ENCODE data around the gene HTR2B. TPM values are rescaled to one million over a fixed set of nuclear protein-coding genes. Genes with fewer than 3 reads are reported as not detected.

HTR2B gene
- total and polyA plus RNA-seq, 2 of the 13 experiments (the other 11 are each of a cell fraction or from before 2014, with no cell fraction given) = 0.08 TPM; not detected in 1

DNA sequence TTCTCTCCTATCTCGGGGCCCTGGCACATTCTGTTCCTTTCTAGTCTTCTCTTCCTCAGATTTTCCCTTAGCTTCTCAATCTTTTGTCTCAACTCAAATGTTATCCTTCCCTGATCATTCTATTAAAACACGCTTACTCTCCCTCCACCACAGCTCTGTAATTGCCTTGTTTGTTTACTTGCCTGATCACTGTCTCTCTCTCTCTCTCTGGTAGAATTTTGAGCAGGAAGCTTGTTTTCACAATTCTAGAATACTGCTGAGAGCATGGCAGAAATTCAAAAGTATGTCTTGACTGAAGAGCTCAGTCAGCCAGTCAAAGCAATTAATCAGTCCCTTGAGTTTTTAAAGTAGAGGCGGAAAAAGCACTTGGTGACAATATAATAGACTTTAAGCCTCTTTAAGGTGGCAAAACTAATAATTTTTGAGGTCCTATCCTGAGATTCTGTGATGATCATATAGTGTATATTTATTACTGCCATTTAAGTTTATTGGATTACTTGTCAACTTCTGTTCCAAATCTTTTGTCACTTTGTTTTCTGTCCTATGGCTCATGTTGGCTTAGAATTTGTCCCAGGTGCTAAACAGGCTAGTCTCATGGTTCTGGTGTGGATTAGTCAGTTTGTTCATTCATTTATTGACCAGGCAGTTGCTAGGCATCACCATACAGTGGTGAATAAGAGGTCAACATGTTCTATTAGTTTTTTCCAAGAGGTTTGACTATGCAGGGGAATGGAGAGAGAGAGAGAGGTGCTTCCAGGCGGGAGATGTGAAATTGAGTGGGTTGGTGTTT is 65.9 kb downstream of the HTR2B start:
- intact Hi-C loops (cut with micrococcal nuclease; ENCODE audit: unreplicated experiment) = loop anchor here (5.0 to 10.0 kb wide), 2 partner anchors 133 to 194 kb away; partner anchors contain the start of gene ITM2C
- 79% methylated on average over 4 of the region's 4 CpGs for WGBS (ENCODE audit: low lambda C conversion rate)
- peak overlapping the region; percentile 85 for H3K4me2 ChIP-seq (ENCODE audit: low read depth, low read length)
- DNase-seq (ENCODE audit: low spot score) (no peak), ATAC-seq (no peak), FAIRE-seq (no peak)
- BruUV-seq (replicated peaks) = no TSS peak
- no peaks in the 10 kb centered on the region; a peak in 1 of 5 replicates for H3K27me3 ChIP-seq (ENCODE audit: control insufficient read depth in 1 of 2, insufficient read depth in 2 of 2, low read length in 2 of 2)
- POLR2A ChIA-PET = interaction anchor here (0.8 to 1.2 kb wide), 2 partner anchors 8 to 9 kb away, joined by 3 to 4 read pairs; no protein-coding TSS in a partner anchor
- peaks cover 52% of the 10 kb centered on the region for H3K79me2 ChIP-seq (ENCODE audit: insufficient read depth, low read length)
- in situ Hi-C loops (cut with HindIII; ENCODE audit: extremely low pct_ligation_motif_present, low pct_unique_long_range_greater_than_20kb) = no loop called here
- H3K27ac ChIP-seq (ENCODE audit: extremely low read length, insufficient read depth, low read length) = peak overlapping the region; percentile 8
- peak overlapping the region; percentile 83 to 99 (median 96); a peak in 4 of 6 replicates for H3K4me3 ChIP-seq (replicated peaks in 1 of 3; ENCODE audit: insufficient read depth in 1 of 3, low read depth in 2 of 3, low read length in 3 of 3)
- H3K9ac ChIP-seq (ENCODE audit: insufficient read depth, low read depth, low read length) = peak overlapping the region; percentile 98
- H3K9me3 ChIP-seq (ENCODE audit: low read length) = no peaks in the 10 kb centered on the region
- TF ChIP-seq SAP130 (CRISPR knock-in tag; IDR thresholded peaks at IDR 0.05; ENCODE audit: low read depth) (peak; percentile 44), FOXA3 (CRISPR knock-in tag; IDR thresholded peaks at IDR 0.05) (peak; percentile 22; the same call in 1 of the 2 replicates), ZNF335 (CRISPR knock-in tag; IDR thresholded peaks at IDR 0.05) (peak; percentile 72; the same call in 1 of the 2 replicates), FOXP1 (IDR thresholded peaks at IDR 0.05) (no peak), FOXP1 (CRISPR knock-in tag; IDR thresholded peaks at IDR 0.05) (peak; percentile 25; the same call in 1 of the 2 replicates), RFX5 (IDR thresholded peaks at IDR 0.05; ENCODE audit: low read depth, low read length) (peak; percentile 62; the same call in 1 of the 2 replicates), THAP11 (CRISPR knock-in tag; IDR thresholded peaks at IDR 0.05) (no peak)
- H3K36me3 ChIP-seq (replicated peaks in 1 of 2; ENCODE audit: control insufficient read depth in 1 of 2, insufficient read depth in 2 of 2, low read length in 2 of 2) = peaks cover 9 to 33% of the 10 kb centered on the region in 2 experiments
- H2AFZ ChIP-seq (ENCODE audit: low read length) = no peak overlapping the region
- CTCF ChIA-PET (ENCODE audit: low intra/inter-chr PET ratio, low total read pairs) = no interaction called here
- peaks cover 19% of the 10 kb centered on the region; the same call in 1 of the 2 replicates for H4K20me1 ChIP-seq (ENCODE audit: insufficient read depth, low read length)
- peaks cover 38% of the 10 kb centered on the region for H3K4me1 ChIP-seq (ENCODE audit: insufficient read depth, low read length)

Small RNAs within 50 kb of the gene (small RNA-seq; reads per million reads assigned to genes)
- gene RNU1-93P (ENCODE audit: insufficient read depth in 2 of 3, insufficient read length in 3 of 3, low read depth in 2 of 3, low replicate concordance in 1 of 3) = 0 reads per million in 3 experiments

Other genes starting within 250 kb of the HTR2B start
- gene GPR55, start 199.8 kb downstream of the HTR2B start, total RNA-seq (2016; rRNA removed; fragmentation: Illumina TruSeq; extraction: Trizol) = not detected in 2 replicates
- not detected in 2 replicates for gene GPR55, start 199.8 kb downstream of the HTR2B start, polyA plus RNA-seq (2011; rRNA removed)
- gene SPATA3, start 128.9 kb downstream of the HTR2B start, total RNA-seq (2016; rRNA removed; fragmentation: Illumina TruSeq; extraction: Trizol) = not detected in 2 replicates
- gene SPATA3, start 128.9 kb downstream of the HTR2B start, polyA plus RNA-seq (2011; rRNA removed) = not detected in 2 replicates
- gene C2orf72, start 87.5 kb downstream of the HTR2B start, total RNA-seq (2016; rRNA removed; fragmentation: Illumina TruSeq; extraction: Trizol) = 147 and 152 TPM in 2 replicates
- gene C2orf72, start 87.5 kb downstream of the HTR2B start, polyA plus RNA-seq (2011; rRNA removed) = 203 and 242 TPM in 2 replicates
- 191 and 287 TPM in 2 replicates for gene PSMD1, start 68.2 kb downstream of the HTR2B start, total RNA-seq (2016; rRNA removed; fragmentation: Illumina TruSeq; extraction: Trizol)
- gene PSMD1, start 68.2 kb downstream of the HTR2B start, polyA plus RNA-seq (2011; rRNA removed) = 109 and 136 TPM in 2 replicates
- 12.8 and 14.5 TPM in 2 replicates for gene ARMC9, start 73.6 kb upstream of the HTR2B start, total RNA-seq (2016; rRNA removed; fragmentation: Illumina TruSeq; extraction: Trizol)
- gene ARMC9, start 73.6 kb upstream of the HTR2B start, polyA plus RNA-seq (2011; rRNA removed) = 7.0 and 9.1 TPM in 2 replicates

Measured in HepG2 (cell line).